CD4-positive, alpha-beta T cell treated with Interleukin-17A for 1 hour (primary cell): Measurements from ENCODE around the gene ALKBH5.

Experiments used
- DNase-seq: peaks from one replicate; pipeline ENCODE4 v3.0.0-alpha.2; 2020

ALKBH5 gene

GRCh38 chr17:18225642-18226283, 42.1 kb downstream of the ALKBH5 start:
- DNase-seq: peak; percentile 14

DNA sequence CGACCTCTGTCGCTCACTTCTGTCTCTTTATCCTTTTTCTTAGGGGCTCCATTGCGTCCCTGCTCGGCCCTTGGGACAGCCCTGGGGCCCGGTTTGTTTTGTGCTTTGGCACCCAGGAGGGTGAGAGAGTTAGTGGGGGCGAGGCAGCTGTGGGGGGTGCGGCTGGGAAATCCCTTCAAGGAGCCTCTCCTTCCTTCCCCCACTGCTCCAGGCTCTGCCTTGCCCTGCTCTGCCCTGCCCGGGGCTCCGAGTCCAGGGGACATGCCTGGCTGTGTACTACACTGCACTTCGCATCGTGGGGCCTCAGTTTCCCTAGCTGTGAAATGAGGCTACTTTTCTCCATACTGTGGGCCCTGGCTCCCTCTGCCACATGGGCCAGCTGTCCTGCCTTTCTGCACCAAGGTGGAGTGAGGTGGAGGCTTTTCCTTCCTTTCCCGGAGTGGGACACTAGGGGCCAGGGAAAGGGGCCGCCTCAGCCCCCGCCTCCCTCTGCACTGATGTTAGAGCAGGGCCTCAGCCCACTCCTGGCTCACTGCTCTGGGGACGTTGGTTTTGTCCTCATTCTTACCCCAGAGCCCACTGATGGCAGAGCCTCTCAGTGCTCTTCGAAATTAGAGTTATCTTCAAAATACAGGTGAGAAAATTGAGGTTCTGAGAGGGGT, 42.8 kb downstream of the ALKBH5 start:
- no peak for DNase-seq

DNA sequence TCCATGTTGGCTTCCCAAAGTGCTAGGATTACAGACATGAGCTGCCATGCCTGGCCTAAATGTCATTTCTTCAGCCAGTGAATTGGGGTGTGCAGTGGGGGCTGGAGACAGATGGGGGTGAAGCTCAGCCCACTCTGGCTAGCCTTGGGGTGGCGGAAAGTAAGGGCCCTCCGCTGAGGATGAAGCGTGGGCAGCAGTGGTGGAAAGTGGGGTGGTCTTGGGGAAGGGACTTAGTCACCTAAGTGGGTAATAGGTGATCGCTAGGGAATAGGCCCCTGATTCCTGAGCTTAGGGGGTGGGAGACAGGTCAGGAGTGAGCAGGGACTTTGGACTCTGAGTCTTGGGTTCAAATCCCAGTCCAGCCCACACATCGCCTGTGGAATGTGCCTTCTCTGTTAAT, 44.0 kb downstream of the ALKBH5 start:
- DNase-seq: no peak

DNA sequence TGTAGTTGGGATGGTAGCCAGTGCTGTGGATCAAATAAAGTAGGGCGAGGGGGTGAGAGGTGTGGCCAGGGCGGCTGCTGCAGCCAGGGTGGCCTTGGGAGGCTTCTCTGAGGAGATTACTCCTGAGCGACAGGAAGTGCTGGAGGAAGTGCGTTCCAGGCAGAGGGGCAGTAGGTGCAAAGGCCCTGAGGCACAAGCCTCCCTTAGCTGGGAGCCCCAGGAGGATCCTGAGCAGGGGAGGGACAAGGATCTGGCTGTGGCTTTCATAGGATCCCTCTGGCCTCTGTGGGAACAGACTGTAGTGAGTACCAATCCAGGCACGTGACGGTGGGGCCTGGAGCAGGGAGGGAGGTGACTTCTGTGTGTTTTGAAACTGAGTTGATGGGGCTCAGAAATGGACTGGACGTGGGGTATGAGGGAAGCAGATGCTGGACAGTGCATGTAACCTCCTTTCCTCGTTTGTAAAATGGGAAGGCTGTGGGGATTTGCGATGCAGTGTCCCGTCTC, 44.6 kb downstream of the ALKBH5 start:
- no peak for DNase-seq

DNA sequence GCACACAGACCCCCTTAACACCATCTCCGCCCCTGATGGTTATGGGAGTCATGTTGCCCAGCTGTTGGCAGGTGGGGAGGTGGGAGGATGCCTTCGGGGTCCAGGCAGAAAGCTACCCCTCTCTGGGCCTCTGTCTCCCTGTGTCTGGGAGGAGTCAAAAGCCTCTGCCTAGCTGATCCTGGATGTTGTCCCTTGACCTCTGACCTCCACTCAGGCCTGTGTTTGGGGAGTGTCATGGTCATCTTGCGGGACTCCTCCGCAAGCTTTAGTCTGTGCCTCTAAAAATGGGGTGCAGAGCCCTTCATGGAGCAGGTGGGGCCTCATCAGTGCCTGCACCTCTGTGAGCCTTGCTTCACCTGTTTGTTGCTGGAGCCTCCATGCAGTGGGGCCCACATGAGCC, 45.6 kb downstream of the ALKBH5 start:
- DNase-seq: no peak

DNA sequence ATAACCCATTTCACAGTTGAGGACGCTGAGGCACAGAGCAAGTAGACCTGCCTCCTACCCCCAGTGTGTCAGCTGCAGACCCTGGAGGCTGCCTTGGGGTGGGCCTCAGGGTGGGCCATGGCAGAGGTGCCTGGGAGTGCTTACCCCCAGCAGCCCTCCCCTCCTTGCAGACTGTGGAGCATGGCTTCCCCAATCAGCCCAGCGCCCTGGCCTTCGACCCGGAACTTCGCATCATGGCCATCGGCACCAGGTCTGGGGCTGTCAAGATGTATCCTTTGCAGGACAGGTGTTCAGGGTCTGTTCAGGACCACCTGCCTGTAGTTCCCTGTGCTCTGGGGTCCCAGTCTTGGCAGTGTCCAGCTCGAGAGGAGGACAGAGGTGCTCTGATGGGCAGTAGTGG, 46.1 kb downstream of the ALKBH5 start:
- no peak for DNase-seq

GRCh38 chr17:18230288-18231141, 46.9 kb downstream of the ALKBH5 start:
- DNase-seq: no peak

DNA sequence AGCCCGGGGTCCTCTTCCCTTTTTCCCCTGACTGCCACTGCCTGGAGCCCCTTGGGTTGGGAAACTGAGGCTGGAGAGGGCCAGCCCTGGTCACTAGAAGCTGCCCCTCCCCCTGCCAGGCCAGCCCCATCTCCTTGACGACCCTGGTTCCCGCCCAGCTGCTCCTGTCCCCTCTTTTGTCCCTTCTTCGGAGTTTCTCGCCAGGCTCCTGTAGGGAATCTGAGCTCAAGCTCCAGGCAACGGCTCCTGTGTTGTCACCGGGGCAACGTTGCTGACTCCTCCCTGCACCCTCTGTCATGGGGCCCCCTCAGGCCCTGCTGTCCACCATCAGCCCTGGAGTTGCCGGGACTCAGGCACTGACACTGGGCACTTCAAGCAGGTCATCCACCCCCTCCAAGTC, 47.5 kb downstream of the ALKBH5 start:
- no peak for DNase-seq

- DNase-seq: no peak
These were observed 50.3 kb downstream of the ALKBH5 start for GRCh38 chr17:18233803-18234518.

GRCh38 chr17:18234853-18235380, 51.3 kb downstream of the ALKBH5 start:
- DNase-seq: no peak

GRCh38 chr17:18235743-18236256, 52.2 kb downstream of the ALKBH5 start:
- no peak for DNase-seq

- no peak for DNase-seq
These were observed 52.9 kb downstream of the ALKBH5 start for GRCh38 chr17:18236494-18236893.

- DNase-seq: no peak
These were observed 53.8 kb downstream of the ALKBH5 start for GRCh38 chr17:18237461-18237860.

GRCh38 chr17:18238299-18238698, 54.7 kb downstream of the ALKBH5 start:
- DNase-seq: no peak

DNA sequence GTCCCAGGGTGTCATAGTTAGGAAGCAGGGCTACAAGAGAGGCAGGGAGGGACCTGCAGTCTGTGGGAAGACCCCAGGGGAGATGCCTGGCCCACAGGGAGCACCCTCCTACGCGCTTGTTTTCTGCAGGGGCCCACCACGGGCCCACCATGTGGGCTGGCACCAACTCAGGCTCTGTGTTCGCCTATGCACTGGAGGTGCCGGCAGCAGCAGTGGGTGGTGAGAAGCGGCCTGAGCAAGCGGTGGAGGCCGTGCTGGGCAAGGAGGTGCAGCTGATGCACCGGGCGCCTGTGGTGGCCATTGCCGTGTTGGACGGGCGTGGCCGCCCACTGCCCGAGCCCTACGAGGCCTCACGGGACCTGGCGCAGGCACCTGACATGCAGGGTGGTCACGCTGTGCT, 56.8 kb downstream of the ALKBH5 start:
- no peak for DNase-seq

DNA sequence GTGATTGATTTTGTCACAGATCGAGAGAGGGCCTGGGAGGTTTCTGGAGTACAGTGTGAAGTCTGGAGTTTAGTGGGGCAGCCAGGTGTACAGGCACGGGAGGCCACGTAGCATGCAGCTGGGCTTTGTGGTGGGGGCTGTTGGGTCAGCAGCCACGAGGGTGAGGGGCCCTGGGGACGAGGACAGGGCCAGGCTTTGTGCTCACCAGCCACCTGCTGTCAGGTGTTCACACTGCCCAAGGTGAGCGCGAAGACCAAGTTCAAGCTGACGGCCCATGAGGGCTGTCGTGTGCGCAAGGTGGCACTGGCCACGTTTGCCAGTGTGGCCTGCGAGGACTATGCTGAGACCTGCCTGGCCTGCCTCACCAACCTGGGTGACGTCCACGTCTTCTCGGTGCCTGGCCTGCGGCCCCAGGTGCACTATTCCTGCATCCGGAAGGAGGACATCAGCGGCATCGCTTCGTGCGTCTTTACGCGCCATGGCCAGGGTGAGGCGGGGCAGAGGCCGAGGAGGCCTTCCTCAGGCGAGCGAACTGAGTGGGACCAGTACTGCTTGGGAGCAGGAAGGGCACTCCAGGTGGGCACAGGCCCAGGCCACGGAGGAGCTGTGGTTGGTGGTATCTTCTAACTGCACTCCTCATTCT, 57.7 kb downstream of the ALKBH5 start:
- DNase-seq: no peak

DNA sequence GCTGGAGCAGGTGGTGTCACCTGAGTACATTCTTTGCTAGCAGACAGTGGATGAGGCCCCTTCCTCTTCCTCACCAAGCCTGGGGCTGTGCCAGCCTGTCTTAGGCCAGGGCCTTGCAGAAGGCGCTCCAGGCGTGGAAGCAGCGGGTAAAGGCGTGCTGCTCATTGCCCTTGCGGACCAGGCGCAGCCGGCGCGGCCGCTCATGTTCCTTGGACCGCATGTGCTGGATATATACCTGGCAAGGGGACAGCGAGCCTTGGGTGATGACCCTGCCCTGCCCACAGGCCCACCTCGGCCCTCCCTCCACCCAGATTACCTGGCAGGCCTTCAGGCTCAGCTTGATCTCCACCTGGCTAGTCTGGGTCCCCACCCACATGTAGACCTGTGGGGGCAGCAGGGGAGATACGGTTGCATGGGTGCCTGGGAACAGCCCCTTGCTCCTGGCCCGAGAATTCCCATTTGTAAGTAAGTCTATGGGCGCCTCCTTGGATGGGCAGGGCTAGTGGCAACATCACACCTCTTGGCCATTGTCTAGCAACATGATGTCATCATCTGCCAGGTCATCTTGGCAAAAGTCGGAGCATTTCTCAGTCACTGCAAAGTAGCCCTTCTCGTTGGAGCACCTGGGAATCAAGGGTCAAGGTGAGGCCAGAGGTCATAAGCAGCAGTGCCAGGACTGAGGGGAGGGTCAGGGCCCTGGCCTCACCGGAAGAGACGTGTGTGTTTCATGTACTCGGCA, 61.6 kb downstream of the ALKBH5 start:
- no peak for DNase-seq

DNA sequence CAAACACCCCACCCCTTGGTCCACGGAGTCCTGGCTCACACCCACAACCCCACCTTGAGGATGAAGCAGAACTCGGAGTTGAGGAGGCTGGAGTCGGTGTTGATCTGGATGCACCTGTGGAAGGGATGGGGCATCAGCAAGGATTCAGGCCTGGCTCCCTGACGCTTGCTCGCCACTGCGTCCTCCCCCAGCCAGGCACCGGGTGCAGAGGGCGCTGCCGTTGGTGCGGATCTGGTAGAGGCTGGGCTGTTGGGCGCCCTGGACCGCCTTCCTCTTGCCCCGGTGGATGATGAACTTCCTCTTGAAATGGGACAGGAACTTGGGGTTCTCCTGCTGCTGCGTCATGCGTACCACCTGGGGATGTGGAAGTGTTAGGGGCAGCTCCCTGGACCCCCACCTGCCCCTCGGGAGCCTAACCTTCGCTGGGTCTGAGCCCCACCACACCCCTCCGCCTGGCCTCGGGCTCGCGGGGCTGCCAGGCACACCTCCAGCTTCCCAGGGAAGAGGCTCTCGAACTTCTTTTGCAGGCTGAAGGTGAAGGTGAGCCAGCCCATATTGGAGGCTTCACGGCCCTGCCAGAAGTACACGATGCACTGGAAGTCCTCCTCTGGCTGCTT, 62.6 kb downstream of the ALKBH5 start:
- DNase-seq: no peak

- DNase-seq: peak; percentile 28
These were observed 63.4 kb downstream of the ALKBH5 start for GRCh38 chr17:18246880-18247612.

DNA sequence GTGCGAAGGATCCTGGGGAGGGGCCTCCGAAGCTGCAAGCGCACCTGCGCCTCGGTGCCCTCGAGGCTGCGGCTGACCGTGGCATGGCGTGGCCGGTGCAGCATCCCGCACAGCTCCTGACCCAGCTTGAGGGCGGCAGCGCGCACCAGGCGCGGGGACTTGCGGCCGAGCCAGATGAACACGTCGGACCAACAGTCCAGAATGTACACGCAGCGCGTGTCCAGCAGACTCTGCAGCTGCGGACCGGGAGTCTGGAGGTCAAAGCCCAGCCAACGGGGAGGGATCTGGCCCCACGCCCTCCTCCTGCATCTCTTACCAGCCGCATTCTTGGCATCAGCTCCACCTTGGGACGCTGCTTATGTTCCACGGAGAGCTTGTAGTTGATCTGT, 64.0 kb downstream of the ALKBH5 start:
- no peak for DNase-seq
